Ascending aorta (tissue), 2 donors: ENCODE results near the gene MET. TPM values are rescaled to one million over a fixed set of nuclear protein-coding genes. Genes with fewer than 3 reads are reported as not detected.

ENCODE experiments used
- DNase-seq, 2 donors: peaks; one replicate each; pipeline ENCODE4 v3.0.0-alpha.2; 2019; ENCODE audit warnings: low spot score in 2 of 2
- H3K27ac ChIP-seq, 2 donors: fragments of 200-600 bp; sonication (generic); one replicate each; pipeline ENCODE4 v1.5.1; 2016 to 2017; ENCODE audit warnings: mild to moderate bottlenecking in 1 of 2
- H3K27me3 ChIP-seq: fragments of 200-600 bp; sonication (generic); one replicate; pipeline ENCODE4 v1.5.1; 2017
- H3K36me3 ChIP-seq, 2 donors: fragments of 200-600 bp; sonication (generic); one replicate each; pipeline ENCODE4 v1.5.1; 2016
- H3K4me1 ChIP-seq, 2 donors: fragments of 200-600 bp; sonication (generic); one replicate each; pipeline ENCODE4 v1.5.1; 2016 to 2017; ENCODE audit warnings: mild to moderate bottlenecking in 1 of 2
- H3K4me3 ChIP-seq, 2 donors: fragments of 200-600 bp; sonication (generic); one replicate each; pipeline ENCODE4 v1.5.1; 2016 to 2017; ENCODE audit warnings: mild to moderate bottlenecking in 1 of 2
- H3K9me3 ChIP-seq, 2 donors: fragments of 200-600 bp; sonication (generic); one replicate each; pipeline ENCODE4 v1.5.1; 2016
- intact Hi-C: fragments of 100-400 bp; cut with DNase I; formaldehyde crosslinking; loops from one replicate; pipeline ENCODE4 v1.15.1; 2023
- total RNA-seq: library from RNA; depleted of rRNA; stranded (reverse); fragments of >200 nt; gene quantifications from one replicate; pipeline ENCODE4 v1.1.0, GENCODE V29; 2016
- TF ChIP-seq, protein P1 (sequence below), 3 experiments: fragments of 200-600 bp in 2 of 3; fragments of 450-650 bp in 1 of 3; sonication (generic) in 2 of 3; IDR thresholded peaks; one replicate each; pipeline ENCODE4 v1.5.1; 2016 to 2019; ENCODE audit warnings: antibody characterized with exemption in 3 of 3, mild to moderate bottlenecking in 1 of 3, moderate library complexity in 1 of 3

The MET gene
- total RNA-seq, 1 donor from 2014 or later, result 29.5 TPM

DNA sequence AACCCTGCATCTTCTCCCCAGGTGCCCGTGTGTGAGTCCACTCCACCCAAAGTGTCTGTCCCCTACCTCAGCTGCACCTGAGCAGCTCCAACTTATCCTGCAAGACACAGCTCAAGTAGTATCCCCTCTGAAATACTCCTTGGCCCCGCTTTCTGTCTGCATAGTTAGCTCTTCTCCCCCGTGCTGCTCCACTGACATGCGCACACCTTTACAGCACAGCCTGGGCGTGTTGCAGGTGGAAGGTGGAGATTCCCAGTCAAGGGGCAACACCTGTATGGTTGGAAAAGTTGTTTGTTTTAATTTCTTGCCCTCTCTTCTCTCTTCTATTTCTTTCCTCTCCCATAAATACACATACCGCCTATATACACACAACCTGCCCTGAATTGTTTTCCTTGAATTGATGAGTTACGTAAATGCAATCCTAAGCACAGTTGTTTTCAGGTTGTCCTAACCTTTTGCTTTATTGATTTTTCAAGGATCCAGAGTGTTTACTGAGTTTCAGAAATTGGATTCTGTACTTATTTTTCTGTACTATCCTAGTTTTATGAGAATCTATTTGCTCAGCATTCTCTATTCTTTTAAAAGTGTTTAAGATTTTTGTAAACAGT is 14.9 kb downstream of the MET start:
- peaks cover 0 to 9% of the 10 kb centered on the region in 2 donors for H3K4me1 ChIP-seq
- no peaks in the 10 kb centered on the region for H3K36me3 ChIP-seq
- H3K27me3 ChIP-seq, result no peaks in the 10 kb centered on the region
- TF ChIP-seq, protein P1, sequence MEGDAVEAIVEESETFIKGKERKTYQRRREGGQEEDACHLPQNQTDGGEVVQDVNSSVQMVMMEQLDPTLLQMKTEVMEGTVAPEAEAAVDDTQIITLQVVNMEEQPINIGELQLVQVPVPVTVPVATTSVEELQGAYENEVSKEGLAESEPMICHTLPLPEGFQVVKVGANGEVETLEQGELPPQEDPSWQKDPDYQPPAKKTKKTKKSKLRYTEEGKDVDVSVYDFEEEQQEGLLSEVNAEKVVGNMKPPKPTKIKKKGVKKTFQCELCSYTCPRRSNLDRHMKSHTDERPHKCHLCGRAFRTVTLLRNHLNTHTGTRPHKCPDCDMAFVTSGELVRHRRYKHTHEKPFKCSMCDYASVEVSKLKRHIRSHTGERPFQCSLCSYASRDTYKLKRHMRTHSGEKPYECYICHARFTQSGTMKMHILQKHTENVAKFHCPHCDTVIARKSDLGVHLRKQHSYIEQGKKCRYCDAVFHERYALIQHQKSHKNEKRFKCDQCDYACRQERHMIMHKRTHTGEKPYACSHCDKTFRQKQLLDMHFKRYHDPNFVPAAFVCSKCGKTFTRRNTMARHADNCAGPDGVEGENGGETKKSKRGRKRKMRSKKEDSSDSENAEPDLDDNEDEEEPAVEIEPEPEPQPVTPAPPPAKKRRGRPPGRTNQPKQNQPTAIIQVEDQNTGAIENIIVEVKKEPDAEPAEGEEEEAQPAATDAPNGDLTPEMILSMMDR (IDR thresholded peaks at IDR 0.05), result no peak
- no peaks in the 10 kb centered on the region for H3K9me3 ChIP-seq
- H3K4me3 ChIP-seq, result no peak overlapping the region
- intact Hi-C loops, result no loop called here
- no peak for DNase-seq
- H3K27ac ChIP-seq, result no peak overlapping the region

DNA sequence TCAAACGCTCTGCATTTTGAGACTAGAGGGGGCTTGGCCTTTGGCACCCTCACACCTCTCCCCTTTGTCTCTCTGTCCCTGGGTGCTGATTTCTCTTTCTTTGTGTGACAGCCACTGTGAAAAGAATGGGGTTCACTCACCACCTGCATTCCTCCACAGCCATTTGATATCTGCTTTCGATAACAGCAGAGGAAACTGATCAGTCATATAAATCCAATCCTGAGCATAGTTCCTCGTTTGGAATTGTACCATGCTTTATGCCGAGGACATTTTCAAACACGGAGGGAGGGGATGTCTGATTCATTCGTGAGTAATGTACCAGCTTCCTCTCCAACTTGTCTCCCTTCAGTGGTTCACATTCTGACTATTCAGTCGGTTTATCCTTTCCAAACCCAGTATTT is 15.8 kb downstream of the MET start:
- H3K4me1 ChIP-seq, result peaks cover 0 to 9% of the 10 kb centered on the region in 2 donors
- H3K36me3 ChIP-seq, result no peaks in the 10 kb centered on the region
- no peak overlapping the region for H3K4me3 ChIP-seq
- intact Hi-C loops, result no loop called here
- TF ChIP-seq, protein P1 (IDR thresholded peaks at IDR 0.05), result no peak
- H3K27me3 ChIP-seq, result no peaks in the 10 kb centered on the region
- no peak overlapping the region for H3K27ac ChIP-seq
- DNase-seq, result no peak
- no peaks in the 10 kb centered on the region for H3K9me3 ChIP-seq

- Histone ChIP-seq H3K9me3 (no peaks in the 10 kb centered on the region), H3K27me3 (no peaks in the 10 kb centered on the region), H3K27ac (no peak overlapping the region), H3K4me3 (no peak overlapping the region), H3K36me3 (no peaks in the 10 kb centered on the region), H3K4me1 (peaks cover 0 to 9% of the 10 kb centered on the region in 2 donors)
- TF ChIP-seq, protein P1 (IDR thresholded peaks at IDR 0.05), result no peak
- intact Hi-C loops, result no loop called here
- DNase-seq, result no peak
These were observed 17.8 kb downstream of the MET start for GRCh38 chr7:116689790-116690259.

GRCh38 chr7:116691664-116692063 is 19.7 kb downstream of the MET start:
- H3K4me1 ChIP-seq, result peaks cover 0 to 9% of the 10 kb centered on the region in 2 donors
- no peak for DNase-seq

GRCh38 chr7:116692401-116693308 is 20.7 kb downstream of the MET start:
- TF ChIP-seq, protein P1 (IDR thresholded peaks at IDR 0.05), result no peak
- no peaks in the 10 kb centered on the region for H3K27me3 ChIP-seq
- no peaks in the 10 kb centered on the region for H3K9me3 ChIP-seq
- peaks cover 0 to 9% of the 10 kb centered on the region in 2 donors for H3K4me1 ChIP-seq
- DNase-seq, result no peak
- intact Hi-C loops, result no loop called here
- H3K4me3 ChIP-seq, result no peak overlapping the region
- no peak overlapping the region for H3K27ac ChIP-seq
- no peaks in the 10 kb centered on the region for H3K36me3 ChIP-seq

More at GRCh38 chr7:116691664-116692063, 19.7 kb downstream of the MET start:
- H3K36me3 ChIP-seq, result no peaks in the 10 kb centered on the region
- intact Hi-C loops, result no loop called here
- H3K4me3 ChIP-seq, result no peak overlapping the region
- no peak overlapping the region for H3K27ac ChIP-seq
- H3K9me3 ChIP-seq, result no peaks in the 10 kb centered on the region
- no peaks in the 10 kb centered on the region for H3K27me3 ChIP-seq
- TF ChIP-seq, protein P1 (IDR thresholded peaks at IDR 0.05), result no peak
